K562 (cell line): ENCODE results near the gene SLC22A4. TPM values are rescaled to one million over a fixed set of nuclear protein-coding genes. Genes with fewer than 3 reads are reported as not detected.
A peak's percentile ranks its signal among the peaks of the same experiment; 100 is the strongest.

Experiments used
- ATAC-seq: fragments of 200-7000 bp; cut with Tn5 transposase; 3 replicates; pipeline ENCODE4 v1.9.1; 2020; ENCODE audit warnings: moderate library complexity
- BruUV-seq: library from RNA; stranded (reverse); fragments of 400-500 nt; replicated peaks from 2 replicates; lab custom pipeline; 2021; lab: Mats Ljungman, UMichigan
- CTCF ChIA-PET: fragments of 300-600 bp; formaldehyde crosslinking; extraction: SDS; loops from one replicate; lab custom pipeline; 2021; ENCODE audit warnings: low intra/inter-chr PET ratio; lab: Yijun Ruan, JAX
- POLR2A ChIA-PET: fragments of 300-600, 350-650 bp; sonication (Branson Sonifier 250); formaldehyde crosslinking; extraction: SDS; loops from one replicate; lab custom pipeline; 2021; ENCODE audit warnings: antibody characterized with exemption, inconsistent platforms; lab: Yijun Ruan, JAX
- DNase-seq, 4 experiments: peaks; one replicate each; pipeline versions ENCODE4 v3.0.0 to v3.0.0-alpha.2; 2011 to 2018; ENCODE audit warnings: low spot score in 3 of 4, mixed read lengths in 3 of 4; ENCODE audit errors: extremely low read depth in 1 of 4
- FAIRE-seq: peaks from 2 replicates; lab custom pipeline; 2011; peaks lifted over from hg19 to GRCh38; lab: Jason Lieb, UNC
- H2AFZ ChIP-seq: 2 replicates; pipeline ENCODE4 v1.6.0; 2011; ENCODE audit warnings: low read depth, low read length, control low read depth, inconsistent platforms
- H3K27ac ChIP-seq: fragments of 200-600 bp; 3 replicates; pipeline ENCODE4 v1.8.0; 2011; ENCODE audit warnings: low read depth, mild to moderate bottlenecking, control low read depth, inconsistent platforms, low read length, moderate library complexity, mixed read lengths; ENCODE audit errors: extremely low read depth
- H3K27me3 ChIP-seq, 2 experiments: fragments of 300-600 bp in 1 of 2; 2 replicates in 1 of 2; 3 replicates in 1 of 2; pipeline versions ENCODE4 v1.6.0 to v1.8.0; 2011; ENCODE audit warnings: inconsistent platforms in 2 of 2, low read length in 2 of 2, mild to moderate bottlenecking in 1 of 2, mixed read lengths in 1 of 2, moderate library complexity in 1 of 2; ENCODE audit not compliant: control insufficient read depth in 2 of 2, insufficient read depth in 2 of 2
- H3K36me3 ChIP-seq: fragments of 300-600 bp; 3 replicates; pipeline ENCODE4 v1.8.0; 2011; ENCODE audit warnings: mild to moderate bottlenecking, low read length, inconsistent platforms; ENCODE audit not compliant: control insufficient read depth, insufficient read depth
- H3K4me1 ChIP-seq, 2 experiments: fragments of 200-600 bp in 1 of 2; replicated peaks in 1 of 2; 2 replicates in 1 of 2; 3 replicates in 1 of 2; pipeline versions ENCODE4 v1.5.1 to v1.8.0; 2011; ENCODE audit warnings: inconsistent platforms in 2 of 2, low read length in 2 of 2, mild to moderate bottlenecking in 1 of 2, mixed read lengths in 1 of 2, moderate library complexity in 1 of 2; ENCODE audit not compliant: control insufficient read depth in 2 of 2, insufficient read depth in 2 of 2
- H3K4me2 ChIP-seq: 2 replicates; pipeline ENCODE4 v1.6.1; 2011; ENCODE audit warnings: low read length, control low read depth, inconsistent platforms, mixed read lengths; ENCODE audit not compliant: insufficient read depth
- H3K4me3 ChIP-seq: fragments of 200-600 bp; sonication (generic), shearing (Covaris generic); 2 replicates; pipeline ENCODE4 v1.5.1; 2016; ENCODE audit warnings: control low read depth, inconsistent platforms
- H3K79me2 ChIP-seq: fragments of 200-600 bp; 3 replicates; pipeline ENCODE4 v1.8.0; 2011; ENCODE audit warnings: low read length, inconsistent platforms; ENCODE audit not compliant: control insufficient read depth, insufficient read depth
- H3K9ac ChIP-seq, 2 experiments: 2 replicates each; pipeline versions ENCODE4 v1.6.0 to v1.6.1; 2011; ENCODE audit warnings: low read depth in 2 of 2, low read length in 2 of 2, control low read depth in 1 of 2, inconsistent platforms in 1 of 2, mild to moderate bottlenecking in 1 of 2, mixed read lengths in 1 of 2; ENCODE audit not compliant: insufficient read depth in 1 of 2
- H3K9me1 ChIP-seq: one replicate; pipeline ENCODE4 v1.6.0; 2011; ENCODE audit warnings: inconsistent platforms, mild to moderate bottlenecking, low read length, moderate library complexity; ENCODE audit not compliant: control insufficient read depth, insufficient read depth
- H3K9me3 ChIP-seq: replicated peaks from 2 replicates; pipeline ENCODE4 v1.5.1; 2011; ENCODE audit warnings: low read depth, low read length, inconsistent platforms; ENCODE audit not compliant: control insufficient read depth, insufficient read depth
- H4K20me1 ChIP-seq: replicated peaks from 2 replicates; pipeline ENCODE4 v1.6.1; 2011; ENCODE audit warnings: low read length, inconsistent platforms, mixed read lengths; ENCODE audit not compliant: control insufficient read depth, insufficient read depth
- MCM7 ChIP-seq, 2 experiments: fragments of 450-650 bp; IDR thresholded peaks; 2 replicates each; pipeline ENCODE4 v1.6.1; 2016 to 2018
- SOX6 ChIP-seq: fragments of 450-650 bp; IDR thresholded peaks from 2 replicates; pipeline ENCODE4 v1.6.1; 2014; ENCODE audit warnings: mild to moderate bottlenecking
- STAG1 ChIP-seq: sonication (generic); formaldehyde crosslinking; IDR thresholded peaks from 2 replicates; pipeline ENCODE4 v1.5.0; 2020; ENCODE audit warnings: missing genetic modification reagents, borderline replicate concordance
- TFAM ChIP-seq: fragments of 250-450 bp; sonication (Bioruptor Pico); conservative IDR thresholded peaks from 2 replicates; pipeline ENCODE4 v1.5.0; 2021; ENCODE audit warnings: mild to moderate bottlenecking, moderate library complexity
- ZBTB7A ChIP-seq: IDR thresholded peaks from 2 replicates; pipeline ENCODE4 v1.6.1; 2011; ENCODE audit warnings: low read depth, mild to moderate bottlenecking, low read length, moderate library complexity, borderline replicate concordance; ENCODE audit not compliant: control insufficient read depth
- ZNF175 ChIP-seq: fragments of 200-800 bp; sonication (Bioruptor generic); IDR thresholded peaks from 2 replicates; pipeline ENCODE4 v1.6.1; 2016; ENCODE audit warnings: low read depth, mild to moderate bottlenecking, missing genetic modification characterization, missing compliant biosample characterization
- ZNF316 ChIP-seq: fragments of 450-650 bp; IDR thresholded peaks from 2 replicates; pipeline ENCODE4 v1.6.1; 2016
- WGBS: fragments of 100-300 bp; shearing (Covaris generic); methylation state at CpG from one replicate; pipeline ENCODE4 v1.1.6; 2016; ENCODE audit warnings: low coverage, mixed read lengths; ENCODE audit not compliant: insufficient coverage; ENCODE audit errors: missing lambda C conversion rate; 5-methylcytosine and 5-hydroxymethylcytosine counted together
- in situ Hi-C: fragments of 300-500 bp; cut with MboI; formaldehyde crosslinking; loops from 4 replicates; pipeline ENCODE4 v1.15.0; 2018; ENCODE audit warnings: inconsistent platforms, mixed read lengths
- intact Hi-C: fragments of 100-400 bp; cut with micrococcal nuclease; formaldehyde crosslinking; loops from 2 replicates; pipeline ENCODE4 v1.14.2; 2022
- polyA plus RNA-seq, 8 experiments: library from polyadenylated mRNA; depleted of rRNA in 4 of 8; stranded (reverse) in 5 of 8; unstranded in 3 of 8; fragments of >200 nt; fragmentation: Nextera tagmentation in 2 of 8; fragmentation: Illumina TruSeq in 1 of 8; extraction: Ambion mirVana in 2 of 8; extraction: Trizol in 1 of 8; gene quantifications; 2 replicates each; pipeline versions ENCODE4 v1.2.1 to v1.2.3, GENCODE V29; 2011 to 2014; ENCODE audit warnings: inconsistent platforms in 1 of 8, missing spikeins in 1 of 8
- total RNA-seq, 7 experiments: library from RNA; depleted of rRNA in 6 of 7; stranded (reverse); fragments of >200 nt in 6 of 7; fragmentation: Illumina TruSeq in 2 of 7; extraction: Trizol in 2 of 7; gene quantifications; 2 replicates each; pipeline versions ENCODE4 v1.2.1 to v1.2.3, GENCODE V29; 2011 to 2021; ENCODE audit warnings: low replicate concordance in 1 of 7
- TF ChIP-seq, protein P1 (sequence below): fragments of 250-450 bp; sonication (Bioruptor Pico); IDR thresholded peaks from 2 replicates; pipeline ENCODE4 v1.4.0; 2020

Gene SLC22A4
- total and polyA plus RNA-seq, 9 of the 15 experiments (the other 6 are each of a cell fraction or from before 2014, with no cell fraction given), result 2.7 to 9.5 (median 6.2) TPM

DNA sequence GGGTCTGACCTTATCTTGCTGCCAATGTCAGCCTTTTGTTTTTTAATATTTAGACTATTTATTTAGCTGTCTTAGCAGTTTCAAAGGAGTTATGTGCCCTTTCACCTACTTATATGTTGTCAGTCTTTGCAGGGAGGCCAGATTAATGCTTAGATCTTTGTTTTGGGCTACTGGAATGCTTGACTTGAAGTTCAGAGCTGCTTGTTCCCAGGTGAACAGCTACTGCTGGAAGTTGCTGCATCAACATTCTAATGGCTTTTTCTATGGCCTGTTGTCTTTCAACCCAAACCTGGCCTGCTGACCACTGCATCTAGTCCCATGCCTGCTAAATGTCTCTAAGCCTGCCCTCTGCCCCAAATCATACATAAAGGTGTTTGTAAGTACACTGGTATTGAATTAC lies 78.3 kb downstream of the SLC22A4 start:
- H3K36me3 ChIP-seq, result peaks cover 29% of the 10 kb centered on the region; the same call in 1 of the 3 replicates
- peaks cover 46% of the 10 kb centered on the region for H3K79me2 ChIP-seq
- H3K4me1 ChIP-seq, result peaks cover 12 to 31% of the 10 kb centered on the region in 2 experiments; a peak in 4 of 5 replicates
- no peaks in the 10 kb centered on the region for H3K9me3 ChIP-seq
- ATAC-seq, result no peak
- no TSS peak for BruUV-seq
- no peak for DNase-seq
- H4K20me1 ChIP-seq, result no peaks in the 10 kb centered on the region
- intact Hi-C loops (loop anchor here (5.0 kb wide), 1 partner anchor 80 kb away; the partner anchor contains the start of gene SLC22A4), in situ Hi-C loops (no loop called here)
- CTCF ChIA-PET, result no interaction called here
- no peaks in the 10 kb centered on the region for H3K27me3 ChIP-seq
- H3K9me1 ChIP-seq, result no peaks in the 10 kb centered on the region
- H3K4me3 ChIP-seq, result no peak overlapping the region
- no peak for FAIRE-seq
- POLR2A ChIA-PET, result interaction anchor here (0.7 to 2.9 kb wide), 8 partner anchors 10 to 86 kb away, joined by 3 to 12 read pairs (median 4); no protein-coding TSS in a partner anchor
- H3K4me2 ChIP-seq, result peak overlapping the region; percentile 96
- 0 out of 3 replicates have a peak overlapping the region, but pooled peaks have one; percentile 1 for H3K27ac ChIP-seq
- H2AFZ ChIP-seq, result no peak overlapping the region
- TF ChIP-seq ZNF316 (peak; percentile 35; the same call in 1 of the 2 replicates), MCM7 (IDR thresholded peaks at IDR 0.05) (no peak)
- TF ChIP-seq, all 486 proteins: peak for 1
- peak overlapping the region; percentile 84 to 89; a peak in 1 of 4 replicates for H3K9ac ChIP-seq

DNA sequence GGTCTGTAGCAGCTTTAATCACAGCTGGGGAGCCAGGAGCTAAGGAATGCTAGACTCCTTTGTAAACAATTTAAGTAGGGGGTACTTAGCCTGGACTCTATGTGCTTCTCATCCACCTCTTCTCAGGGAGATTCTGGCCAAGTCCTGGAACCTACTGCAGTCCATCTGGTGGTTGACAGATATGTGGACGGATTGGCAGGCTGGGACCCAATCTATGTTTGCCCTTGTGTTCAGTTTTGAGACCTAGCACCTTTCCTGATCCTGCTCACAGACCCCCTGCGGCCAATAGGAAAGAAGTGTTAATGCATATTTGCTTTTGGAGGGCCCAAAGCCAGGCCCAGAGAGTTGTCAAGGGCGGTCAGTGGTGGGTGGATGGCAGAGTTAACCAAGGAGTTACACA lies 81.8 kb downstream of the SLC22A4 start:
- no peaks in the 10 kb centered on the region for H3K9me3 ChIP-seq
- peaks cover 57% of the 10 kb centered on the region for H3K36me3 ChIP-seq
- no peak overlapping the region for H3K9ac ChIP-seq
- H3K9me1 ChIP-seq, result no peaks in the 10 kb centered on the region
- BruUV-seq, result no TSS peak
- no peak overlapping the region for H3K4me2 ChIP-seq
- ChIA-PET CTCF (no interaction called here), POLR2A (interaction anchor here (0.6 to 1.1 kb wide), 10 partner anchors 9 to 657 kb away, joined by 3 to 4 read pairs (median 3); partner anchors contain the start of genes P4HA2 and SLC22A4)
- TF ChIP-seq TFAM (CRISPR knock-in tag), result no peak
- TF ChIP-seq STAG1 (CRISPR knock-in tag), result no peak
- TF ChIP-seq ZBTB7A, result no peak
- no peak for TF ChIP-seq ZNF175
- TF ChIP-seq, protein P1, sequence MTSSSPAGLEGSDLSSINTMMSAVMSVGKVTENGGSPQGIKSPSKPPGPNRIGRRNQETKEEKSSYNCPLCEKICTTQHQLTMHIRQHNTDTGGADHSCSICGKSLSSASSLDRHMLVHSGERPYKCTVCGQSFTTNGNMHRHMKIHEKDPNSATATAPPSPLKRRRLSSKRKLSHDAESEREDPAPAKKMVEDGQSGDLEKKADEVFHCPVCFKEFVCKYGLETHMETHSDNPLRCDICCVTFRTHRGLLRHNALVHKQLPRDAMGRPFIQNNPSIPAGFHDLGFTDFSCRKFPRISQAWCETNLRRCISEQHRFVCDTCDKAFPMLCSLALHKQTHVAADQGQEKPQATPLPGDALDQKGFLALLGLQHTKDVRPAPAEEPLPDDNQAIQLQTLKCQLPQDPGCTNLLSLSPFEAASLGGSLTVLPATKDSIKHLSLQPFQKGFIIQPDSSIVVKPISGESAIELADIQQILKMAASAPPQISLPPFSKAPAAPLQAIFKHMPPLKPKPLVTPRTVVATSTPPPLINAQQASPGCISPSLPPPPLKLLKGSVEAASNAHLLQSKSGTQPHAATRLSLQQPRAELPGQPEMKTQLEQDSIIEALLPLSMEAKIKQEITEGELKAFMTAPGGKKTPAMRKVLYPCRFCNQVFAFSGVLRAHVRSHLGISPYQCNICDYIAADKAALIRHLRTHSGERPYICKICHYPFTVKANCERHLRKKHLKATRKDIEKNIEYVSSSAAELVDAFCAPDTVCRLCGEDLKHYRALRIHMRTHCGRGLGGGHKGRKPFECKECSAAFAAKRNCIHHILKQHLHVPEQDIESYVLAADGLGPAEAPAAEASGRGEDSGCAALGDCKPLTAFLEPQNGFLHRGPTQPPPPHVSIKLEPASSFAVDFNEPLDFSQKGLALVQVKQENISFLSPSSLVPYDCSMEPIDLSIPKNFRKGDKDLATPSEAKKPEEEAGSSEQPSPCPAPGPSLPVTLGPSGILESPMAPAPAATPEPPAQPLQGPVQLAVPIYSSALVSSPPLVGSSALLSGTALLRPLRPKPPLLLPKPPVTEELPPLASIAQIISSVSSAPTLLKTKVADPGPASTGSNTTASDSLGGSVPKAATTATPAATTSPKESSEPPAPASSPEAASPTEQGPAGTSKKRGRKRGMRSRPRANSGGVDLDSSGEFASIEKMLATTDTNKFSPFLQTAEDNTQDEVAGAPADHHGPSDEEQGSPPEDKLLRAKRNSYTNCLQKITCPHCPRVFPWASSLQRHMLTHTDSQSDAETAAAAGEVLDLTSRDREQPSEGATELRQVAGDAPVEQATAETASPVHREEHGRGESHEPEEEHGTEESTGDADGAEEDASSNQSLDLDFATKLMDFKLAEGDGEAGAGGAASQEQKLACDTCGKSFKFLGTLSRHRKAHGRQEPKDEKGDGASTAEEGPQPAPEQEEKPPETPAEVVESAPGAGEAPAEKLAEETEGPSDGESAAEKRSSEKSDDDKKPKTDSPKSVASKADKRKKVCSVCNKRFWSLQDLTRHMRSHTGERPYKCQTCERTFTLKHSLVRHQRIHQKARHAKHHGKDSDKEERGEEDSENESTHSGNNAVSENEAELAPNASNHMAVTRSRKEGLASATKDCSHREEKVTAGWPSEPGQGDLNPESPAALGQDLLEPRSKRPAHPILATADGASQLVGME (CRISPR knock-in tag), result no peak
- no peak for TF ChIP-seq SOX6
- 75% methylated on average over 3 of the region's 3 CpGs for WGBS
- H3K4me3 ChIP-seq, result no peak overlapping the region
- no peak for FAIRE-seq
- H3K4me1 ChIP-seq, result peaks cover 7 to 17% of the 10 kb centered on the region in 2 experiments; a peak in 4 of 5 replicates
- peaks cover 31% of the 10 kb centered on the region for H3K79me2 ChIP-seq
- H3K27me3 ChIP-seq, result no peaks in the 10 kb centered on the region
- 0 out of 2 replicates have a peak, but pooled peaks cover 3% of the 10 kb centered on the region for H4K20me1 ChIP-seq
- intact Hi-C loops (no loop called here), in situ Hi-C loops (loop anchor here (25.0 kb wide), 1 partner anchor 314 kb away; the partner anchor contains the start of genes CSF2 and IL3)
- ATAC-seq, result no peak
- no peak for DNase-seq
- no peak overlapping the region for H2AFZ ChIP-seq
- H3K27ac ChIP-seq, result no peak overlapping the region
